CD4-positive, alpha-beta T cell treated with Interleukin-6 for 4 hours (primary cell): ENCODE measurements around the gene MAP1B.

ENCODE experiments used
- DNase-seq: peaks from one replicate; pipeline ENCODE4 v3.0.0-alpha.2; 2020; ENCODE audit warnings: mixed read lengths

Gene MAP1B

GRCh38 chr5:72101828-72102227, 5.4 kb upstream of the MAP1B start:
- DNase-seq = no peak

GRCh38 chr5:72106817-72107130, 501 bp upstream of the MAP1B start:
- DNase-seq = no peak

DNA sequence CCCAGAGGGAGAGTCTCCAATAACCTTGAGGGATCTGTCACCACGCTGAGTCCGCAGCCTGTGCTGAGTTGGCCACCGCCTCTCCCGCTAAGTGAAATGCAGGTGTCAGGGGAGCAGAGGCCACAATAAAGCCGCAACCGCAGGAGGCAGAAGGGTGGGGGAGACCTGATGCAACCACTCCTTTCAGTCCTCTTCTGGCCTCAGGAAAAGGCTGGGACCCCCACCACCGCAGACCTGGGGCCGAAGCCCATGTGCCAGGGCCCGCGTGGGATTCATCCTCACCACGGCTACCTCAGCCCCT, 576 bp downstream of the MAP1B start:
- DNase-seq = no peak

DNA sequence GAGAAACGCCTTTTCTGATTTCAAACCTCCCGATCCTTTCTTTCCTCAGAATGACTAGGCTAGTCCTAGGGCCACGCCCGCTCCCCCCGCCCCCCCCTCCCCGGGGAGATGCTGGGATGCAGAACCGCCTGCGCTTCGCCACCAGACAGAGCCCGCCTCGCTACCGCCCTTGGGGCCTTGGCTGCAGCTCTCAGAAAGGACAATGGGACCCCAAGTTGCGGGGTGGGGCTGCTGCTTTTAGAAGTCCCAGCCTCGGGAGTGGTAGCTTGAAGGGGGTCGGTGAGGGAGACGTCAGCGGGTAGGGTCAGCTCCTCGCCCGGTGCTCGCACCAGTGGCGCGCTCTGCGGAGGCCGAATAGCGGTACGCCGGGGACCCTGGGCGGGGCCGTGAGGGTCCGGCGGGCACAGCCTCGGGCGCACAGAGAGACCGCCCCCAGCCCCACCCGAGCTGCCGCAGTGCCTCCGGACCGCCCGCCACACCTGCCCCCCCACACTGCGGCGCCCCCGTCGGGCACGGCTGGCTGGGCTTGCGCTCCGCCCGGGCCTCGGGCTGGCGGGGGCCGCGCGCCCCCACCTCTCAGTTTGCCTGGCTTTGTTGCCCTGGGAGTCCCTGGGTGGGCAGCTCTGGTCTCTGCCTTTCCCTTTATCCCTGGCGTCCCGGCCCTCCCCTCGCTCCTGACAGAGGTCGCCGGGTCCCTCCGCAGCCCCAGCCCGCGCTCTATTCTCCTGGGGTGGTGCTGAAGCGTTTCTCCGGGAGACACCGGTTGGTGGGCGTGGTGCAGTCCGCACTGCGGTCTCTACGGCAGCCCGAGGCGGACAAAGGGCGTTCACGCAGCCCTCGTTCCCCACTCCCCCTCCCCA, 1.2 kb downstream of the MAP1B start:
- DNase-seq = no peak

- DNase-seq = no peak
These were observed 1.8 kb downstream of the MAP1B start for GRCh38 chr5:72109062-72109411.

GRCh38 chr5:72109625-72110024, 2.4 kb downstream of the MAP1B start:
- no peak for DNase-seq

DNA sequence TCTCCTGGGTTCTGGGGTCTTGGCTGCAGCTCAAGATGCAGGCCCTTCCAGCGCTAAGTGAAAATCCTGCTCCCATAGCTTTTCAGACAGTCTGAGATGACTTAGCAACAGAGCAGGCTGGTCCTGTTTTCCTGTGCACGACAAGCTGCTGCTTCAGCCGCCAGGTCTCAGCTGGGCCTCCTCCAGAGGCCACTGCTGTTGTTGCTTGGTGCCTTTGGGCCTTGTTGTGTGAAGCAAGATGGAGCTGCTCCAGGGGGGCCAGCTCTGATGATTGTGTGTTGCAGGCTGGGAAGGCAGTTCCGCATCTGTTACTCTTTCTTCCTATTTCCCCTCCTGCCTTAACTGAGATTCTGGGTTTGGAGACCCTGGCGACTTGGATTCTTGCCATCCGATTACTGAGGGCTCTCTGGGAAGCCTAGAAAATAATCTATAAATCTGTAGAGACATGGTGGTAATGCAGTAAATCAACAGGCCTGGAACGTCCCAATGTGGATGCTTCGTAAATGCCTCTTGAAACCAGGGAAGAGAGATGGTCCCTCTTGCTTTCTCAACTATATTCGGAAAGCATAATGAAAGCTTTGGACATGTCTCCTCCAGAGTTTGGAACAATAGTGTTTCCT, 3.2 kb downstream of the MAP1B start:
- DNase-seq = no peak

DNA sequence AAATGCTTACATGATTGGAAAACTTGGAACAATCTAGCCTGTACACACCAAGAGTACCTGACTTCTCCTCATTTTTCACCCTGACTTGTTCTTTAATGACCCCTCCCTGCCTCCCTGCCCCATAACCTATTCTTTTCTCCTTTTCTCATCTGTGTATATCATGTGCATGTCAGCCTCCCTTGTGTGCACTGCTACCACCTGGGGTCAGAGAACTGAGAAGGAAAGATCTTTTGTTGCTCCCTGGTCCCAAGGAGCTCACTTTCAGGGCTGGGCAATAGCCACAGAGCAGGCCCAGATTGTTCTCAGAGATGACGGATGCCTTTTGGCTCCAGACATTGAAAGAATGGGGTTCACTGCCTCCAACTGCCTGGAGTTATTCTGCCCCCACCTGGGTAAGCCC, 5.1 kb downstream of the MAP1B start:
- DNase-seq = no peak

- DNase-seq = no peak
These were observed 7.4 kb downstream of the MAP1B start for GRCh38 chr5:72114629-72115028.

DNA sequence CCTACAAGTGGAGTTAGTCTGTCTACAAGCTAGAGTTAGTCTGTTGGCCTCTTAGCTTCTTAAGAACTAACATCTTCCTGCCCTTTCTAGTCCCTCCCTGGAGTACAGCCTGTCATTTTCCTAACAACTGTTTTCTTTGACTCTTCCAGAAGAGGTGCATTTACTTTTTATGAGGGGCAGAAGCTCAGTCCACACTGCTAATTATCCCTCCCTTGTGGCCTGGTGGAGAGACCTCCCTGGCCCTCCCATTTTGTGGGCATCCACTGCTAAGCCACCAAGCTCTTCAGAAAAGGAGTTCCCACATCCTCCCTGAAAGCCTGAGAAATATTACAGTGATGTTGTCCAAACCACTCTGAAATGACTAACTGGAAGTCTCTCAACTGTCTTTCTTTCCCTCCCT, 8.0 kb downstream of the MAP1B start:
- no peak for DNase-seq

DNA sequence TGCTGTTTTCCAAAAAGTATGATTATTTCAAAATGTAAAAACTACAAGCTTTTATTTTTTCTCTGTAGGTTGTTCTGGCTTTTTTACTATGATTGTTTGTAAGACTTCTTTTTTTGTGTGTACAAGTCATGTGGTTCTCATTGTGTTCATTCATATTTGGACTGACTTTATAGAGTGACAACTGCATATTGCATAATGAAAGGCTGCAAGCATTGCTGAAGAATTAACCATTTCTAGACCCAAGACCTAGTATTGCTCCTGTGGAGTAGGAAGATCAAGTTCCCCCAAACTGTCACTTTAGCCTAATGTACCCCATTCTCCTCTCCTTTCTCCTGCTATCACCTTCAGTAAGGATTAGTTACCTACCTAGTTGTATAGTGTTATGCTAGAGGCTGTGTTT, 10.0 kb downstream of the MAP1B start:
- no peak for DNase-seq

DNA sequence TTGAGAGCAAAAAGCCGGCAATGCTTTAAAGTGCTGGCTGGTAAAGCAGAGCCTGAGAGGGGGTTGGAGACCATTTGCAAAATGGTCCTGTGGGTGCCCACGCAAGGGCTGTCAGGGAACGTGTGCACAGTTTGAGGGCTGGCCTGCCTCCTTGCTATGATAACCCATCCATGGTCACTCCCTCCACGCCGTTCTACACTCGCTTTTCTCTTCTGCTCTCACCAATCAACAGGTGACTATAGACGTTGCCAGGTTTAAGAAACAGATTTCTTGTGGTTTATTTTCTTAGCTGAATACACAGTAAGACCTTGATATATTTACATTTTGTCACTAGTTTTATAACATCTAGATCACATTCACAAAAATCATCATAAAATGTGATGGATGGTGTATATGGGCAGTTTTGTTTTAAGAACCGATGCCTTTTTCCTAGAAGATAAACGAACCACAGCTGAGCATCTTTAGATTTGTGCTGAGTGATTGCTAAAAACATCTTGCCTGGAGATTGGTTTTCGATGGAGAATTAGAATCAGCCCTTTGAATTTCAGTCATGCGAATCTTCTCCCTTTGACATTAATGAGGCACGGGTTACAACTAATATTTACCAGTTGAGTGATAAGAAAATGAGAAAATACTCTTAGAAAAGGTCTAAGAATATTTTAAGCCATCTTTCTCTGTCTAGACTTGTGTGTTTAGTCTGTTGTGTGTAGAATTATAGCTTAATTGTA, 13.9 kb downstream of the MAP1B start:
- no peak for DNase-seq

- no peak for DNase-seq
These were observed 14.6 kb downstream of the MAP1B start for GRCh38 chr5:72121780-72122445.

- no peak for DNase-seq
These were observed 15.3 kb downstream of the MAP1B start for GRCh38 chr5:72122602-72123001.

GRCh38 chr5:72123764-72124376, 16.6 kb downstream of the MAP1B start:
- no peak for DNase-seq

DNA sequence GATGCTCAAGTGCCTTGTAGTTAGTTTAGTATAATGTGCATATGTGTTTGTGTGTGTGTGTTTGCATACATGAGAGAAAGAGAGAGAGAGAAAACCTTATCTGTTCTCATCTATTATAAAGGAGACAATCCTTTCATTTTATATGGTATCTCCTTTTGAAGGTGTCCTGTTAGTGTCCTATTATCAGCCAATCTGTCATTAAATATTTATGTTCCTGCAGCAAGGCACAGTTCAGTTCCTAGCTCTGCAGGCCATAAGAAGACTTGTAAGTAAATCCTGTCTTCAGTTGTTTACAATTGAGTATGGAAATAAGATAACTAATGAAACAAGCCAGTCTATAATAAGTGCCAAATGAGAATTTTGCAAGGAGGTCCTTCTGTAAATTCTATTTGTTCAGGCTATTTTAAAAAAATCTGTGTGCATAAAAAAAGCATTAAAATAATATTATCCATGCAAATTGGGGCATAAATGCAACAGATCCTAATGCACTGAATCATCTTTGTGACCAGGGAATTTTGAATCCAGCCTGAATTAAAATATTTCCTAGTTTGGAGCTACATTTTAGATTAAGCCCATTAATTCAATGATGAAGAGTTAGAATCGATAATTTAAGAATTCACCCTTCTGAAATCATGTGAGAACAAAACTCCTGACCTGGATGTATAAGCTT, 18.1 kb downstream of the MAP1B start:
- DNase-seq = no peak

DNA sequence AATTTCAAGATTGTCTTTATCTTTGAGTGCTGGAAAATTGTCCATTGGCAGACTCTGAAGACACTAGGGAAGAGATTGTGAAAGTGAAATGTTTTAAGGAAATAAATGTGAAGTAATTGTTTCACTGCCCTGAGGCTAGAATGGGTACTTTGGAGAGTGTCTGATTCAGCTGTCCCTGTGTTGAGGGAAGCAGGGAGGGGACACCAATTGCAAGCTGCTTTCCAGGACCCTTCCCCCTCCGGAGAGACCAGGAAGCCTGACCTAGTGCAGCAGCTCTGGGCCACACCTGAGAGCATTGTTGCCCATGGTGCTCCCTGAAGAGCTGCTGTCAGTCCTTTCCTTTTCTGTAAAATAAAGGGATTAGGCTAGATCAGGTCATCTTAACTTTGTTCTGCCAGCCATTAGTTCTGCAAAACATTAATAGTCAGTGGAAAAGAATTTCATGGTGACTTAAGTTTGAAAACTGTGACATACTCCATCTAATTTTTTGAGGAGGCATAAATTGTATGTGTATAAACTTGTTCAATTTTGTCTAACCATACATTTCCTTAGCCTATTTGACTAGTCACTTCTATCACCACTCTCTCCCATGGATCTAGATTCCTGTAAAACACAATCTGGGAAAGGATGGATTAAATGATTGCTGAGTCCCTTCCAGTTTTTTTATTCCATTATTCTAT, 18.8 kb downstream of the MAP1B start:
- DNase-seq = no peak

DNA sequence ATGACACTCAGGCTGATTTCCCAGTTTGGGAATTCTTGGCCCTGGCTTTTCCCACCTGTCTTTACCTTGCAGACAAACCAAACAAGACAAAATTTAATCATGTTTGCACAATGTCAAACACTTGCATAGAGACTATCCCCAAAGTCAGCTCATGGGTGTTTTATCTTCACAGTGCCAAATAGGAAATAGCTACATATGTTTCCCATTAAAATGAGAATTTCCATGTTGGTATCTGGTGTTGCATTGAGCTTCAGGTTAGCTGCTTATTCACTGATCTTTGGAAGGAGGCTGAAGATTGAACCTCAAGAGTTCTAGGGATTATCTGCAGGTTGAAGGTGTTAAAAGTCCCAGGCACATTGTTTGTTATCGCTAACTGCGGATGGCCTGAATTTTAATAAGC, 19.5 kb downstream of the MAP1B start:
- DNase-seq = no peak

GRCh38 chr5:72129725-72130124, 22.4 kb downstream of the MAP1B start:
- no peak for DNase-seq

DNA sequence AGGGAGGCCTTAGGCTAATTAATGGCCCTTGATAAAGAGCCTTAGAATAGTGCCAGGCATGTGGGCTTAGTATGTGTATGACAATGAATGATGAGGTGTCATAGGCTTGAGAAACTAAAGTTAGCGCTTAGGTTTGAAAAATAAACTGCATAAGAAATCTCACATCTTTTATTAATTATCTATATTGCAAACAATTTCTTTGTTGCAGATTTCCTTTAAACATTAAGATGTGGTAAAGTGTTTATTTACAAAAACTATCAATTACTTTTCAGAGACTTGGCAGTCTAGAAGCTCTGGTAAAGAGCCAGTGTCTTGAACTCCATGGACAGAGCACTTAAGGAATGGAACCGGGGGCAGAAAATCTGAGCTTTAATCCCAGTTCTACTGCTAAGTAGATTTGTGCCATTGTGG, 23.1 kb downstream of the MAP1B start:
- no peak for DNase-seq

DNA sequence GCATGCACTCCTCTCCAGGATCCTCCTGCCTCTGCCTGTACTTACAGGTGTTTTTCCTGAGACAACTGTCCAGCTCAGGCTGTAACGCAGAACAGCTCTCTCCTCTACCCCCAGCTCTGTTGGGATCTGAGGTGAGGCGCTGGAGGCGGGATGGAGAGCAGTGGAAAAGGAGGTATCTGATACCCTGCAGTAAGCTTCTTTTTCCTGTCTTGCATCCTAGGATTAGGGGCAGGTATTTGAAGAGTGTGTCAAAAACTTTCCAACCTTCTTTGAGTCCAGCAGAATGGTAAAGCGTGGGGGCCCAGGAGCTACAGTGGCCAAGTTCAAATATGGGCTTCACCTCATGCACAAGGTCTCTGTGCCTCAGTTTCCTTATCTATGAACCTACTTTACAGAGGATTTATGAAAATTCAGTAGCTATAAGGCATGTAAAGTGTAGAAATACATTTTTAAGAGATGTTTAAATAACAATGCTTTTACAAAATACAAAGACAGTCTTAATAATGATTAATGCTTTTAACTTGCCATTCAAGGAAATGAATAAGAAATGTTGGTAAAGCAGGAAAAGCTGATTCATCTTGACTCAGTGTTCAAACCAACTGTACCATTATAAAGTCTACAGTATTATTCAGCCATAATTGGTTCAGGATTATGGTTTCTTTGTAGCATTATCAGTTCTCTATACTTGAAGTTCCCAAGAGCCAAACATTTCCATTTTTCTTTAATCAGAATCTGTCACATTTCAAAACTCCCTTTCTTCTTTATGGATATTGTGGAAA, 26.1 kb downstream of the MAP1B start:
- DNase-seq = no peak
